GM12873 (cell line): Measurements from ENCODE around the gene DCUN1D3.

Experiments used
- CTCF ChIP-seq: IDR thresholded peaks from 2 replicates; pipeline ENCODE4 v1.5.1; 2012; ENCODE audit warnings: low read depth, mild to moderate bottlenecking, moderate library complexity, low read length, control low read depth; ENCODE audit not compliant: insufficient read depth; ENCODE audit errors: missing control alignments

Gene DCUN1D3

GRCh38 chr16:20829536-20829935, 70.6 kb downstream of the DCUN1D3 start:
- no peak for TF ChIP-seq CTCF

- TF ChIP-seq CTCF = no peak
Measured at GRCh38 chr16:20826039-20826566, 74.1 kb downstream of the DCUN1D3 start.

GRCh38 chr16:20822521-20823325, 77.4 kb downstream of the DCUN1D3 start:
- no peak for TF ChIP-seq CTCF

GRCh38 chr16:20821682-20822081, 78.5 kb downstream of the DCUN1D3 start:
- TF ChIP-seq CTCF = no peak

- no peak for TF ChIP-seq CTCF
Measured at GRCh38 chr16:20818929-20819585, 81.1 kb downstream of the DCUN1D3 start.

- no peak for TF ChIP-seq CTCF
Measured at GRCh38 chr16:20814784-20815183, 85.4 kb downstream of the DCUN1D3 start.

- no peak for TF ChIP-seq CTCF
Measured at GRCh38 chr16:20812510-20812909, 87.6 kb downstream of the DCUN1D3 start.
